ENCODE measurements around the gene NOC4L.

DNA sequence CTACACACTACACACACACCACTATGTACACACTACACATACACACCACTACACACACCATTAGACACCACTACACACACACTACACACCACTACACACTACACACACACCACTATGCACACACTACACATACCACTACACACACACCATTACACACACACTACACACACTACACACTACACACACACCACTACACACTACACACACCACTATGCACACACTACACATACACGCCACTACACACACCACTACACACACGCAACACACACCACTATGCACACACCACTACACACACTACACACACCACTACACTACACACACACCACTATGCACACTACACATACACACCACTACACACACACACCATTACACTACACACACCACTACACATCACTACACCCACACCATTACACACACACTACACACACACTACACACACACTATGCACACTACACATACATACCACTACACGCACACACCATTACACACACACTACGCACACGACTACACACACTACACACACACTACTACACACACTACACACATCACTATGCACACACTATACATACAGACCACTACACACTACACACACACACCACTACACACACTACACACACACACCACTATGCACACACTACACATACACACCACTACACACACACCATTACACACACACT is 13.6 kb downstream of the NOC4L start:
- no peak for TF ChIP-seq POLR2A (IDR thresholded peaks at IDR 0.05)
- TF ChIP-seq, protein P1, sequence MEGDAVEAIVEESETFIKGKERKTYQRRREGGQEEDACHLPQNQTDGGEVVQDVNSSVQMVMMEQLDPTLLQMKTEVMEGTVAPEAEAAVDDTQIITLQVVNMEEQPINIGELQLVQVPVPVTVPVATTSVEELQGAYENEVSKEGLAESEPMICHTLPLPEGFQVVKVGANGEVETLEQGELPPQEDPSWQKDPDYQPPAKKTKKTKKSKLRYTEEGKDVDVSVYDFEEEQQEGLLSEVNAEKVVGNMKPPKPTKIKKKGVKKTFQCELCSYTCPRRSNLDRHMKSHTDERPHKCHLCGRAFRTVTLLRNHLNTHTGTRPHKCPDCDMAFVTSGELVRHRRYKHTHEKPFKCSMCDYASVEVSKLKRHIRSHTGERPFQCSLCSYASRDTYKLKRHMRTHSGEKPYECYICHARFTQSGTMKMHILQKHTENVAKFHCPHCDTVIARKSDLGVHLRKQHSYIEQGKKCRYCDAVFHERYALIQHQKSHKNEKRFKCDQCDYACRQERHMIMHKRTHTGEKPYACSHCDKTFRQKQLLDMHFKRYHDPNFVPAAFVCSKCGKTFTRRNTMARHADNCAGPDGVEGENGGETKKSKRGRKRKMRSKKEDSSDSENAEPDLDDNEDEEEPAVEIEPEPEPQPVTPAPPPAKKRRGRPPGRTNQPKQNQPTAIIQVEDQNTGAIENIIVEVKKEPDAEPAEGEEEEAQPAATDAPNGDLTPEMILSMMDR (IDR thresholded peaks at IDR 0.05) = no peak

Measured in body of pancreas (tissue), 4 donors.